Nephron (organoid): Measurements from ENCODE around the gene ARHGAP20.

Experiments used
- H3K27ac Mint-ChIP-seq, 3 experiments: 2 replicates each; pipeline ENCODE4 v1.8.0; 2020; ENCODE audit warnings: mixed read lengths in 3 of 3, mild to moderate bottlenecking in 2 of 3, moderate library complexity in 1 of 3
- H3K27me3 Mint-ChIP-seq: 2 replicates; pipeline ENCODE4 v1.8.0; 2021; ENCODE audit warnings: low read depth, mild to moderate bottlenecking, moderate library complexity, mixed read lengths
- H3K36me3 Mint-ChIP-seq: 2 replicates; pipeline ENCODE4 v1.8.0; 2020; ENCODE audit warnings: low read depth, mixed read lengths
- H3K4me1 Mint-ChIP-seq: 2 replicates; pipeline ENCODE4 v1.8.0; 2020; ENCODE audit warnings: mixed read lengths
- H3K4me3 Mint-ChIP-seq, 3 experiments: 2 replicates each; pipeline ENCODE4 v1.8.0; 2020; ENCODE audit warnings: mild to moderate bottlenecking in 3 of 3, mixed read lengths in 3 of 3, moderate library complexity in 2 of 3
- H3K9me3 Mint-ChIP-seq: 2 replicates; pipeline ENCODE4 v1.8.0; 2020; ENCODE audit warnings: mixed read lengths
- CTCF ChIP-seq, 3 experiments: fragments of 200-600 bp; sonication (generic); IDR thresholded peaks; one replicate each; pipeline ENCODE4 v1.5.0; 2021; ENCODE audit warnings: antibody characterized with exemption in 3 of 3; ENCODE audit not compliant: unreplicated experiment in 3 of 3

Gene ARHGAP20

GRCh38 chr11:110757962-110758755 is 45.9 kb upstream of the ARHGAP20 start:
- TF ChIP-seq CTCF (IDR thresholded peaks at IDR 0.05; ENCODE audit: unreplicated experiment in 3 of 3): no peak
- Mint-ChIP-seq H3K27me3 (no peaks in the 10 kb centered on the region), H3K4me1 (peaks cover 25% of the 10 kb centered on the region), H3K27ac (no peak overlapping the region), H3K4me3 (no peak overlapping the region), H3K36me3 (no peaks in the 10 kb centered on the region), H3K9me3 (peaks cover 6% of the 10 kb centered on the region)

- Mint-ChIP-seq H3K27ac (no peak overlapping the region), H3K4me3 (no peak overlapping the region), H3K27me3 (no peaks in the 10 kb centered on the region), H3K36me3 (no peaks in the 10 kb centered on the region), H3K4me1 (peaks cover 22% of the 10 kb centered on the region), H3K9me3 (peaks cover 17% of the 10 kb centered on the region)
- no peak for TF ChIP-seq CTCF (IDR thresholded peaks at IDR 0.05; ENCODE audit: unreplicated experiment in 3 of 3)
Measured at GRCh38 chr11:110757066-110757465, 44.8 kb upstream of the ARHGAP20 start.

GRCh38 chr11:110755941-110756340 is 43.7 kb upstream of the ARHGAP20 start:
- H3K27me3 Mint-ChIP-seq: no peaks in the 10 kb centered on the region
- no peak for TF ChIP-seq CTCF (IDR thresholded peaks at IDR 0.05; ENCODE audit: unreplicated experiment in 3 of 3)
- no peaks in the 10 kb centered on the region for H3K36me3 Mint-ChIP-seq
- peaks cover 21% of the 10 kb centered on the region for H3K4me1 Mint-ChIP-seq
- H3K4me3 Mint-ChIP-seq: no peak overlapping the region
- peaks cover 24% of the 10 kb centered on the region for H3K9me3 Mint-ChIP-seq
- no peak overlapping the region for H3K27ac Mint-ChIP-seq

GRCh38 chr11:110752890-110753289 is 40.7 kb upstream of the ARHGAP20 start:
- Mint-ChIP-seq H3K4me3 (no peak overlapping the region), H3K27me3 (no peaks in the 10 kb centered on the region), H3K4me1 (peaks cover 4% of the 10 kb centered on the region), H3K27ac (no peak overlapping the region), H3K9me3 (peaks cover 39% of the 10 kb centered on the region), H3K36me3 (no peaks in the 10 kb centered on the region)
- no peak for TF ChIP-seq CTCF (IDR thresholded peaks at IDR 0.05; ENCODE audit: unreplicated experiment in 3 of 3)

- Mint-ChIP-seq H3K9me3 (peaks cover 36% of the 10 kb centered on the region), H3K4me3 (no peak overlapping the region), H3K27ac (no peak overlapping the region), H3K4me1 (no peaks in the 10 kb centered on the region), H3K27me3 (no peaks in the 10 kb centered on the region), H3K36me3 (no peaks in the 10 kb centered on the region)
- no peak for TF ChIP-seq CTCF (IDR thresholded peaks at IDR 0.05; ENCODE audit: unreplicated experiment in 3 of 3)
Measured at GRCh38 chr11:110750100-110750499, 37.9 kb upstream of the ARHGAP20 start.

- Mint-ChIP-seq H3K27ac (no peak overlapping the region), H3K9me3 (peaks cover 27% of the 10 kb centered on the region), H3K4me3 (no peak overlapping the region), H3K27me3 (no peaks in the 10 kb centered on the region), H3K4me1 (no peaks in the 10 kb centered on the region), H3K36me3 (no peaks in the 10 kb centered on the region)
- no peak for TF ChIP-seq CTCF (IDR thresholded peaks at IDR 0.05; ENCODE audit: unreplicated experiment in 3 of 3)
Measured at GRCh38 chr11:110747531-110747930, 35.3 kb upstream of the ARHGAP20 start.
